HEK293T (cell line): ENCODE results near the gene MBD3L3.

Experiments
- BHLHE40 ChIP-seq: fragments of 450-650 bp; IDR thresholded peaks from 2 replicates; pipeline ENCODE4 v1.6.1; 2016; ENCODE audit warnings: mild to moderate bottlenecking, moderate library complexity, borderline replicate concordance
- CTBP1 ChIP-seq: fragments of 450-650 bp; IDR thresholded peaks from 2 replicates; pipeline ENCODE4 v1.6.1; 2016; ENCODE audit warnings: borderline replicate concordance
- ELF4 ChIP-seq: fragments of 450-650 bp; IDR thresholded peaks from 2 replicates; pipeline ENCODE4 v1.6.1; 2017; ENCODE audit warnings: antibody characterized with exemption
- FOXA1 ChIP-seq: fragments of 450-650 bp; IDR thresholded peaks from 2 replicates; pipeline ENCODE4 v1.6.1; 2016; ENCODE audit warnings: mild to moderate bottlenecking
- FOXK2 ChIP-seq: fragments of 450-650 bp; IDR thresholded peaks from 2 replicates; pipeline ENCODE4 v1.6.1; 2016; ENCODE audit warnings: mild to moderate bottlenecking
- FOXM1 ChIP-seq: fragments of 450-650 bp; IDR thresholded peaks from 2 replicates; pipeline ENCODE4 v1.6.1; 2017; ENCODE audit warnings: mild to moderate bottlenecking, borderline replicate concordance
- PKNOX1 ChIP-seq: fragments of 450-650 bp; IDR thresholded peaks from 2 replicates; pipeline ENCODE4 v1.6.1; 2016
- SP1 ChIP-seq: fragments of 450-650 bp; IDR thresholded peaks from 2 replicates; pipeline ENCODE4 v1.6.1; 2017

- no peak for TF ChIP-seq ELF4
- TF ChIP-seq BHLHE40, result no peak
- no peak for TF ChIP-seq FOXM1
- no peak for TF ChIP-seq SP1
- no peak for TF ChIP-seq FOXK2
- no peak for TF ChIP-seq PKNOX1
- TF ChIP-seq CTBP1, result no peak
- no peak for TF ChIP-seq FOXA1
Measured at GRCh38 chr19:7088999-7089398, 30.5 kb upstream of the MBD3L3 start.
